ENCODE results near the gene ZNRF3.

Gene ZNRF3

GRCh38 chr22:29056472-29056871 lies 173.1 kb downstream of the ZNRF3 start:
- Histone ChIP-seq H2BK5ac (ENCODE audit: low read depth, low read length, poor library complexity) (no peak overlapping the region), H4K8ac (ENCODE audit: low read depth, low read length) (no peak overlapping the region), H3K4me1 (ENCODE audit: control insufficient read depth in 1 of 2, insufficient read depth in 2 of 2, low read length in 2 of 2) (no peaks in the 10 kb centered on the region), H2BK12ac (ENCODE audit: low read length) (no peak overlapping the region), H3K14ac (ENCODE audit: low read length) (no peak overlapping the region), H3K4ac (ENCODE audit: low read depth, low read length) (no peak overlapping the region), H2AK5ac (ENCODE audit: low read length) (no peak overlapping the region), H3K79me2 (ENCODE audit: control insufficient read depth, insufficient read depth, low read length, poor library complexity) (no peaks in the 10 kb centered on the region), H4K91ac (ENCODE audit: low read depth, low read length) (no peak overlapping the region), H2AFZ (ENCODE audit: insufficient read depth, low read length, poor library complexity) (no peak overlapping the region), H4K12ac (ENCODE audit: low read depth, low read length) (no peak overlapping the region), H3K27me3 (ENCODE audit: insufficient read depth, low read length) (no peaks in the 10 kb centered on the region), H3K9me3 (ENCODE audit: insufficient read depth, low read depth, low read length) (peaks cover 2% of the 10 kb centered on the region), H3K4me3 (ENCODE audit: low read depth, low read length) (no peak overlapping the region), H2BK120ac (ENCODE audit: insufficient read depth, low read length, poor library complexity) (no peak overlapping the region), H3K36me3 (ENCODE audit: control insufficient read depth in 1 of 2, insufficient read depth in 2 of 2, low read length in 2 of 2) (peaks cover 3 to 4% of the 10 kb centered on the region in 2 experiments), H3K23ac (ENCODE audit: low read length) (no peak overlapping the region), H3K27ac (ENCODE audit: low read depth, low read length) (no peak overlapping the region), H3K9ac (ENCODE audit: low read length) (no peak overlapping the region), H3K4me2 (ENCODE audit: low read length) (no peak overlapping the region), H3K18ac (ENCODE audit: low read length) (no peak overlapping the region), H3K79me1 (ENCODE audit: low read length) (no peaks in the 10 kb centered on the region)
- DNase-seq, result no peak
- WGBS (ENCODE audit: extremely low coverage, insufficient coverage, insufficient read length), result no CpG with 5 or more reads among the region's 3 CpGs

GRCh38 chr22:29060251-29060869 lies 177.0 kb downstream of the ZNRF3 start:
- Histone ChIP-seq H3K9ac (ENCODE audit: low read length) (no peak overlapping the region), H3K79me2 (ENCODE audit: control insufficient read depth, insufficient read depth, low read length, poor library complexity) (no peaks in the 10 kb centered on the region), H4K12ac (ENCODE audit: low read depth, low read length) (no peak overlapping the region), H2BK5ac (ENCODE audit: low read depth, low read length, poor library complexity) (no peak overlapping the region), H2AFZ (ENCODE audit: insufficient read depth, low read length, poor library complexity) (no peak overlapping the region), H4K91ac (ENCODE audit: low read depth, low read length) (no peak overlapping the region), H3K9me3 (ENCODE audit: insufficient read depth, low read depth, low read length) (peaks cover 4% of the 10 kb centered on the region), H3K14ac (ENCODE audit: low read length) (no peak overlapping the region), H3K4me2 (ENCODE audit: low read length) (no peak overlapping the region), H3K79me1 (ENCODE audit: low read length) (peaks cover 3% of the 10 kb centered on the region), H3K36me3 (ENCODE audit: control insufficient read depth in 1 of 2, insufficient read depth in 2 of 2, low read length in 2 of 2) (no peaks in the 10 kb centered on the region), H2AK5ac (ENCODE audit: low read length) (no peak overlapping the region), H3K4ac (ENCODE audit: low read depth, low read length) (no peak overlapping the region), H3K27ac (ENCODE audit: low read depth, low read length) (no peak overlapping the region), H2BK120ac (ENCODE audit: insufficient read depth, low read length, poor library complexity) (no peak overlapping the region), H3K4me3 (ENCODE audit: low read depth, low read length) (no peak overlapping the region), H3K23ac (ENCODE audit: low read length) (no peak overlapping the region), H3K18ac (ENCODE audit: low read length) (no peak overlapping the region), H3K27me3 (ENCODE audit: insufficient read depth, low read length) (no peaks in the 10 kb centered on the region), H3K4me1 (ENCODE audit: control insufficient read depth in 1 of 2, insufficient read depth in 2 of 2, low read length in 2 of 2) (no peaks in the 10 kb centered on the region), H4K8ac (ENCODE audit: low read depth, low read length) (no peak overlapping the region), H2BK12ac (ENCODE audit: low read length) (no peak overlapping the region)
- DNase-seq, result no peak
- no CpG with 5 or more reads among the region's 12 CpGs for WGBS (ENCODE audit: extremely low coverage, insufficient coverage, insufficient read length)

- H3K9me3 ChIP-seq (ENCODE audit: insufficient read depth, low read depth, low read length), result peaks cover 4% of the 10 kb centered on the region
- peak overlapping the region; percentile 7 for H2BK120ac ChIP-seq (ENCODE audit: insufficient read depth, low read length, poor library complexity)
- H3K36me3 ChIP-seq (ENCODE audit: control insufficient read depth in 1 of 2, insufficient read depth in 2 of 2, low read length in 2 of 2), result no peaks in the 10 kb centered on the region
- H4K8ac ChIP-seq (ENCODE audit: low read depth, low read length), result no peak overlapping the region
- no peak overlapping the region for H4K12ac ChIP-seq (ENCODE audit: low read depth, low read length)
- no peak overlapping the region for H2AK5ac ChIP-seq (ENCODE audit: low read length)
- H3K79me2 ChIP-seq (ENCODE audit: control insufficient read depth, insufficient read depth, low read length, poor library complexity), result no peaks in the 10 kb centered on the region
- no peak for DNase-seq
- H3K23ac ChIP-seq (ENCODE audit: low read length), result no peak overlapping the region
- peaks cover 3% of the 10 kb centered on the region for H3K79me1 ChIP-seq (ENCODE audit: low read length)
- no peak overlapping the region for H3K4me3 ChIP-seq (ENCODE audit: low read depth, low read length)
- H2BK5ac ChIP-seq (ENCODE audit: low read depth, low read length, poor library complexity), result no peak overlapping the region
- WGBS (ENCODE audit: extremely low coverage, insufficient coverage, insufficient read length), result no CpG with 5 or more reads among the region's 7 CpGs
- no peaks in the 10 kb centered on the region for H3K27me3 ChIP-seq (ENCODE audit: insufficient read depth, low read length)
- no peak overlapping the region for H2AFZ ChIP-seq (ENCODE audit: insufficient read depth, low read length, poor library complexity)
- no peak overlapping the region for H3K14ac ChIP-seq (ENCODE audit: low read length)
- peak overlapping the region; percentile 43 for H4K91ac ChIP-seq (ENCODE audit: low read depth, low read length)
- H3K9ac ChIP-seq (ENCODE audit: low read length), result no peak overlapping the region
- no peaks in the 10 kb centered on the region for H3K4me1 ChIP-seq (ENCODE audit: control insufficient read depth in 1 of 2, insufficient read depth in 2 of 2, low read length in 2 of 2)
- no peak overlapping the region for H3K4ac ChIP-seq (ENCODE audit: low read depth, low read length)
- no peak overlapping the region for H2BK12ac ChIP-seq (ENCODE audit: low read length)
- H3K4me2 ChIP-seq (ENCODE audit: low read length), result no peak overlapping the region
- no peak overlapping the region for H3K18ac ChIP-seq (ENCODE audit: low read length)
- H3K27ac ChIP-seq (ENCODE audit: low read depth, low read length), result no peak overlapping the region
These were observed 177.6 kb downstream of the ZNRF3 start for GRCh38 chr22:29060931-29061330.

GRCh38 chr22:29061773-29062172 lies 178.4 kb downstream of the ZNRF3 start, which contains the start of gene C22orf31:
Gene C22orf31 (minus strand): TSS chr22:29061831. CDS start chr22:29061792, 39 bp downstream.
- Histone ChIP-seq H4K12ac (ENCODE audit: low read depth, low read length) (no peak within 1 kb of the TSS), H2BK5ac (ENCODE audit: low read depth, low read length, poor library complexity) (no peak within 1 kb of the TSS), H3K9me3 (ENCODE audit: insufficient read depth, low read depth, low read length) (peaks cover 4% of the 10 kb centered on the region), H3K4me3 (ENCODE audit: low read depth, low read length) (no peak within 1 kb of the TSS), H3K4me1 (ENCODE audit: control insufficient read depth in 1 of 2, insufficient read depth in 2 of 2, low read length in 2 of 2) (no peaks in the 10 kb centered on the region), H2BK120ac (ENCODE audit: insufficient read depth, low read length, poor library complexity) (peak within 1 kb of the TSS; percentile 41), H3K18ac (ENCODE audit: low read length) (no peak within 1 kb of the TSS), H3K79me1 (ENCODE audit: low read length) (peaks cover 3% of the 10 kb centered on the region), H3K23ac (ENCODE audit: low read length) (no peak within 1 kb of the TSS), H3K36me3 (ENCODE audit: control insufficient read depth in 1 of 2, insufficient read depth in 2 of 2, low read length in 2 of 2) (no peaks in the 10 kb centered on the region), H3K27ac (ENCODE audit: low read depth, low read length) (no peak within 1 kb of the TSS), H3K79me2 (ENCODE audit: control insufficient read depth, insufficient read depth, low read length, poor library complexity) (no peaks in the 10 kb centered on the region), H3K9ac (ENCODE audit: low read length) (no peak within 1 kb of the TSS), H2AK5ac (ENCODE audit: low read length) (no peak within 1 kb of the TSS), H3K27me3 (ENCODE audit: insufficient read depth, low read length) (no peaks in the 10 kb centered on the region), H4K91ac (ENCODE audit: low read depth, low read length) (peak within 1 kb of the TSS; percentile 43), H3K4ac (ENCODE audit: low read depth, low read length) (no peak within 1 kb of the TSS), H2BK12ac (ENCODE audit: low read length) (no peak within 1 kb of the TSS), H4K8ac (ENCODE audit: low read depth, low read length) (no peak within 1 kb of the TSS), H3K4me2 (ENCODE audit: low read length) (no peak within 1 kb of the TSS), H3K14ac (ENCODE audit: low read length) (peak within 1 kb of the TSS; percentile 53), H2AFZ (ENCODE audit: insufficient read depth, low read length, poor library complexity) (no peak within 1 kb of the TSS)
- no CpG with 5 or more reads among the region's 2 CpGs for WGBS (ENCODE audit: extremely low coverage, insufficient coverage, insufficient read length)
- peak; percentile 55 to 85 for DNase-seq
